22Rv1 (cell line): Measurements from ENCODE around the gene FRAS1.

Source experiments
- H3K27ac ChIP-seq: fragments of 450-650 bp; 2 replicates; pipeline ENCODE4 v1.5.1; 2017
- CTCF ChIP-seq: fragments of 450-650 bp; IDR thresholded peaks from 2 replicates; pipeline ENCODE4 v1.5.1; 2017; ENCODE audit warnings: mild to moderate bottlenecking
- ZFX ChIP-seq: fragments of 450-650 bp; IDR thresholded peaks from 2 replicates; pipeline ENCODE4 v1.6.1; 2017; ENCODE audit warnings: antibody characterized with exemption, borderline replicate concordance

FRAS1 gene

GRCh38 chr4:78145008-78145407 lies 87.9 kb downstream of the FRAS1 start:
- no peak overlapping the region for H3K27ac ChIP-seq
- TF ChIP-seq ZFX = no peak
- no peak for TF ChIP-seq CTCF

GRCh38 chr4:78145622-78146021 lies 88.5 kb downstream of the FRAS1 start:
- no peak for TF ChIP-seq ZFX
- TF ChIP-seq CTCF = no peak
- H3K27ac ChIP-seq = no peak overlapping the region

- TF ChIP-seq CTCF (no peak), ZFX (no peak)
- no peak overlapping the region for H3K27ac ChIP-seq
These were observed 92.8 kb downstream of the FRAS1 start for GRCh38 chr4:78149751-78150542.

GRCh38 chr4:78150543-78150864 lies 93.4 kb downstream of the FRAS1 start:
- H3K27ac ChIP-seq = no peak overlapping the region

GRCh38 chr4:78152795-78153194 lies 95.7 kb downstream of the FRAS1 start:
- no peak overlapping the region for H3K27ac ChIP-seq
- no peak for TF ChIP-seq ZFX
- TF ChIP-seq CTCF = no peak

More at GRCh38 chr4:78150543-78150864, 93.4 kb downstream of the FRAS1 start:
- no peak for TF ChIP-seq CTCF
- TF ChIP-seq ZFX = no peak

GRCh38 chr4:78154972-78155590 lies 98.0 kb downstream of the FRAS1 start:
- no peak overlapping the region for H3K27ac ChIP-seq
- TF ChIP-seq CTCF = no peak
- no peak for TF ChIP-seq ZFX

- no peak for TF ChIP-seq CTCF
- no peak for TF ChIP-seq ZFX
- H3K27ac ChIP-seq = no peak overlapping the region
These were observed 98.5 kb downstream of the FRAS1 start for GRCh38 chr4:78155616-78156105.
